Calu3 (cell line): ENCODE results near the gene IKZF3. TPM values are rescaled to one million over a fixed set of nuclear protein-coding genes. Genes with fewer than 3 reads are reported as not detected.
A peak's percentile ranks its signal among the peaks of the same experiment; 100 is the strongest.

Source experiments
- BruUV-seq: library from RNA; stranded (reverse); fragments of 400-500 nt; replicated peaks from 2 replicates; lab custom pipeline; 2021; lab: Mats Ljungman, UMichigan
- CTCF ChIA-PET: fragments of 300-600 bp; sonication (Branson Sonifier 250); formaldehyde crosslinking; loops from one replicate; lab custom pipeline; 2022; ENCODE audit warnings: antibody characterized with exemption; lab: Charles Lee
- DNase-seq: peaks from one replicate; pipeline ENCODE4 v3.0.0; 2022
- H3K27ac Mint-ChIP-seq: one replicate; pipeline ENCODE4 v1.8.0; 2022; ENCODE audit warnings: mixed read lengths; ENCODE audit not compliant: unreplicated experiment
- H3K27me3 Mint-ChIP-seq: one replicate; pipeline ENCODE4 v1.8.0; 2022; ENCODE audit warnings: mixed read lengths; ENCODE audit not compliant: unreplicated experiment
- H3K36me3 Mint-ChIP-seq: one replicate; pipeline ENCODE4 v1.8.0; 2022; ENCODE audit warnings: mild to moderate bottlenecking, moderate library complexity, mixed read lengths; ENCODE audit not compliant: insufficient read depth, unreplicated experiment
- H3K4me1 Mint-ChIP-seq: one replicate; pipeline ENCODE4 v1.8.0; 2022; ENCODE audit warnings: mild to moderate bottlenecking, low read depth, mixed read lengths; ENCODE audit not compliant: unreplicated experiment
- H3K4me3 Mint-ChIP-seq: one replicate; pipeline ENCODE4 v1.8.0; 2022; ENCODE audit warnings: mild to moderate bottlenecking, low read depth, moderate library complexity, mixed read lengths; ENCODE audit not compliant: unreplicated experiment
- H3K9me3 Mint-ChIP-seq: one replicate; pipeline ENCODE4 v1.8.0; 2022; ENCODE audit warnings: low read depth, mixed read lengths; ENCODE audit not compliant: unreplicated experiment
- CTCF ChIP-seq: fragments of 200-600 bp; IDR thresholded peaks from one replicate; pipeline ENCODE4 v1.8.0; 2022; ENCODE audit warnings: antibody characterized with exemption; ENCODE audit not compliant: unreplicated experiment
- intact Hi-C: fragments of 100-400 bp; cut with micrococcal nuclease; formaldehyde crosslinking; loops from one replicate; pipeline ENCODE4 v1.10.0; 2022; ENCODE audit not compliant: unreplicated experiment
- total RNA-seq: library from RNA; stranded (reverse); gene quantifications from 2 replicates; pipeline ENCODE4 v1.2.3, GENCODE V29; 2022

IKZF3 gene
- total RNA-seq, 1 experiment from 2014 or later, result 30.9 TPM

GRCh38 chr17:39836117-39836516 lies 28.0 kb downstream of the IKZF3 start:
- DNase-seq, result peak; percentile 74
- TF ChIP-seq CTCF, result no peak
- BruUV-seq, result no TSS peak
- CTCF ChIA-PET, result interaction anchor here (0.5 to 31.7 kb wide), 66 partner anchors 10 to 757 kb away, joined by 3 to 1809 read pairs (median 9); partner anchors contain the start of genes CASC3, ERBB2, GSDMA and GSDMB
- H3K27me3 Mint-ChIP-seq, result no peaks in the 10 kb centered on the region
- H3K36me3 Mint-ChIP-seq, result no peaks in the 10 kb centered on the region
- H3K27ac Mint-ChIP-seq, result no peak overlapping the region
- intact Hi-C loops, result loop anchor here (5.0 kb wide), 1 partner anchor 861 kb away; no protein-coding TSS in a partner anchor
- no peaks in the 10 kb centered on the region for H3K4me1 Mint-ChIP-seq
- no peak overlapping the region for H3K4me3 Mint-ChIP-seq
- H3K9me3 Mint-ChIP-seq, result peaks cover 23% of the 10 kb centered on the region

GRCh38 chr17:39835038-39835786 lies 28.9 kb downstream of the IKZF3 start:
- CTCF ChIA-PET, result interaction anchor here (0.5 to 31.7 kb wide), 89 partner anchors 9 to 933 kb away, joined by 3 to 1809 read pairs (median 8); partner anchors contain the start of genes ERBB2, GRB7, GSDMA and GSDMB

GRCh38 chr17:39834017-39834416 lies 30.1 kb downstream of the IKZF3 start:
- peak; percentile 42 for DNase-seq
- Mint-ChIP-seq H3K9me3 (peaks cover 20% of the 10 kb centered on the region), H3K36me3 (no peaks in the 10 kb centered on the region), H3K4me3 (no peak overlapping the region), H3K4me1 (no peaks in the 10 kb centered on the region), H3K27me3 (no peaks in the 10 kb centered on the region), H3K27ac (no peak overlapping the region)
- BruUV-seq, result no TSS peak
- intact Hi-C loops, result no loop called here
- CTCF ChIA-PET, result interaction anchor here (0.7 to 31.7 kb wide), 59 partner anchors 8 to 909 kb away, joined by 3 to 1809 read pairs (median 15); partner anchors contain the start of genes ERBB2, GRB7, GSDMA and GSDMB
- TF ChIP-seq CTCF, result no peak

More at GRCh38 chr17:39835038-39835786, 28.9 kb downstream of the IKZF3 start:
- H3K27me3 Mint-ChIP-seq, result no peaks in the 10 kb centered on the region
- H3K9me3 Mint-ChIP-seq, result peaks cover 23% of the 10 kb centered on the region
- no peaks in the 10 kb centered on the region for H3K36me3 Mint-ChIP-seq
- peak; percentile 79 for DNase-seq
- no TSS peak for BruUV-seq
- no peaks in the 10 kb centered on the region for H3K4me1 Mint-ChIP-seq
- intact Hi-C loops, result loop anchor here (5.0 kb wide), 1 partner anchor 862 kb away; no protein-coding TSS in a partner anchor
- no peak overlapping the region for H3K27ac Mint-ChIP-seq
- TF ChIP-seq CTCF, result no peak
- H3K4me3 Mint-ChIP-seq, result no peak overlapping the region

GRCh38 chr17:39831588-39831987 lies 32.5 kb downstream of the IKZF3 start:
- Mint-ChIP-seq H3K27ac (no peak overlapping the region), H3K4me3 (no peak overlapping the region), H3K4me1 (peaks cover 17% of the 10 kb centered on the region), H3K36me3 (peaks cover 8% of the 10 kb centered on the region), H3K27me3 (no peaks in the 10 kb centered on the region), H3K9me3 (peaks cover 16% of the 10 kb centered on the region)
- DNase-seq, result peak; percentile 37
- CTCF ChIA-PET, result interaction anchor here (0.7 to 31.7 kb wide), 41 partner anchors 10 to 865 kb away, joined by 3 to 1809 read pairs (median 11); partner anchors contain the start of genes ERBB2, GRB7, GSDMA and GSDMB
- BruUV-seq, result no TSS peak
- no peak for TF ChIP-seq CTCF
- intact Hi-C loops, result no loop called here
